GM21381 (cell line): ENCODE results near the gene SIGLEC10.
A peak's percentile ranks its signal among the peaks of the same experiment; 100 is the strongest.

ENCODE experiments used
- ATAC-seq: cut with Tn5 transposase; IDR thresholded peaks from one replicate; pipeline ENCODE4 v1.9.1; 2021; ENCODE audit warnings: mild to moderate bottlenecking, moderate library complexity; ENCODE audit not compliant: unreplicated experiment

SIGLEC10 gene

DNA sequence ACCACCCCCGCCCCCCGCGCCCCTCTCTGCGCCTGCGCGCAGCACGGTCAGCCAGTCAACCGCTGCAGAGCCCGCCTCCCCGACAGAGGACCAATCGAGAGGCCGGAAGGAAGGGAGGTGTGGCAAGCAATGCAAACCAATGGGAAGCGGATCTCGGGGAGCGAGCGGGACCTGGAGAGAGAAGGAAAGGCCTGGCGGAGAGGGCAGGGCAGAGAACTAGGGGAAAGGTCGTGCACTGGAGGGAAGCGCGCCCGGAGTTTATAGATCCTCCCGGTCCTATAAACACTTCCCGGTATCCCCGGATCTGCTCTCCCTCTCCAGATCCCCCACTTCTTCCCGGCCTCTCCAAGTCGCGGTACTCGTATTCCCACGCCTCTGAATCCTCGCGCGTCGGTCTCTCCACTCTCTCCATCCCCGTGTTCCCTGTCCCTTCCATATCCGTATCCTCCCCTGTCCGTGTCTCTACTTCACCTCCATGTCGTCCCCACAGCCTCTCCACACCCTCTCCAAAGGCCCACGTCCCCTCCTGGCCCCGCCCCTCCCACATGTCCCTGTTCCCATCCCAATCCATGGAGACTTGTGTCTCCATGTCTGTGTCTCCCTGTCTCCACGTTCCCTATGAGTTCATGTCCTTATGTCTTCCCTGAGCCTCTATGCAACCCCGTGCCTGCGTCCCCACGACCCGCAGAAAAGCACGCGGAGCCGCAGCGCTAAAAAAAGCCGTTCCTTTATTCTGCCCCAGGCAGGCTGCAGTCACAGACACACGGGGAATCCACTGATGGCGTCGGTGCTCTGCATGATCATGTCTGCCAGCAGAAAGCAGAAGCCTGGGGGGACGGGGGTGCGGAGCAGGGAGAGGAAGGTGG lies 50.8 kb downstream of the SIGLEC10 start:
- ATAC-seq: peak; percentile 48

DNA sequence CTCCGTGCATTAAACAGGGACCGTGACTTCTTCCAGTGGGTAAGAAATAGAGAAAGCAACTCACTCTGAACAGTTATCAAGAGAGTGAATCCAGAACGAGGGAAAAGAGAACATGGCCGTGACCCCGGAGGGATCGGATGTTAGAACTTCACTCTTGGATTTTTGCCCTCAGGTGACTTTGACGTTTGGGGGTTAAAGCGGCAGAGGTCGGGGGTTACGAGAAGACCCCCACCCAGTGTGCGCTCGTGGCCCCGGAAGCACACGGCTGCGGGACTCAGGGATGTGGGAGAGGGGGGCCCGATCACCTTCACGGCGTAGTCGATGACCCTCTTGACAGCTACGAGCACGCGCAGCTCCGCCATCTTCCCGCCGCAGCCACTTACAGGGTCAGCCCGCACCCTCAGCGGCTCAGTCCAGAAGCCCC lies 51.5 kb downstream of the SIGLEC10 start, which contains the start of gene ETFB:
TSS of gene ETFB (minus strand) at position 424 of the 424 bp plus-strand sequence. CDS start at position 362, 62 bp downstream.
- ATAC-seq: no peak

DNA sequence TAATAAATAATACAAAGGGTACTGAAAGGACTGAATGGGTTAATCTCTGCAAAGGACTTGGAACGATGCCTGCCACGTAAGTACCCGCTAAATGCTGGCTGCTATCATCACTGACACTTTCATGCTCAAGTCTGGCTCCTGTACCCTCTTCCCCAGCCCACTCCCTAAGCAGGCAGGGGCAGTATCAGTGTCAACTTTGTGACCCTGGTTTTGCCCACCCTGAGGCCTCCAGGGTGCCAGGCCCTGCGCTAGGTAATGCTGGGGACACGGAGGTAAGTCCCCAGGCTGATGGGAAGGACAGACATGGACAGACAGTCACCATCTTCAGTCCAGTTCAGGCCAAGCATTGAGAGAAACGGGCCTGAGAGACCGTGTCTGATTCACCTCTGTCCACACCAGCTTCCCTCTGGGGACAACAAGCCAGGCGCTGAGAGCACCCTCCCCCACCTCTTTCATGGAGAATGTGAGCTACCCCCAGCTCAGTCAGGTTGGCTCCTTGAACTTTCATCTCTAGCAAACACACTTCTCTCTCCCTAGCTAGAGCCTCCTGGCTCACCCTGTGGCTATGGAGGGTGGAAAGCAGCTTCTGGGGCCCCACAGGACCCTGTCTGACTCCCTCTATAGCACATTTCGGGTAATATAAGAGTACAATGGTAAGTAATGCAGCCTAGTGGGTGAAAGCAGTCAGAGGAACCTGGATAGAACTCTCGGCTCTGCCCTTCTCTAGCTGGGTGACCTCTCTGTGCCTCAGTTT lies 52.1 kb downstream of the SIGLEC10 start:
- ATAC-seq: no peak

DNA sequence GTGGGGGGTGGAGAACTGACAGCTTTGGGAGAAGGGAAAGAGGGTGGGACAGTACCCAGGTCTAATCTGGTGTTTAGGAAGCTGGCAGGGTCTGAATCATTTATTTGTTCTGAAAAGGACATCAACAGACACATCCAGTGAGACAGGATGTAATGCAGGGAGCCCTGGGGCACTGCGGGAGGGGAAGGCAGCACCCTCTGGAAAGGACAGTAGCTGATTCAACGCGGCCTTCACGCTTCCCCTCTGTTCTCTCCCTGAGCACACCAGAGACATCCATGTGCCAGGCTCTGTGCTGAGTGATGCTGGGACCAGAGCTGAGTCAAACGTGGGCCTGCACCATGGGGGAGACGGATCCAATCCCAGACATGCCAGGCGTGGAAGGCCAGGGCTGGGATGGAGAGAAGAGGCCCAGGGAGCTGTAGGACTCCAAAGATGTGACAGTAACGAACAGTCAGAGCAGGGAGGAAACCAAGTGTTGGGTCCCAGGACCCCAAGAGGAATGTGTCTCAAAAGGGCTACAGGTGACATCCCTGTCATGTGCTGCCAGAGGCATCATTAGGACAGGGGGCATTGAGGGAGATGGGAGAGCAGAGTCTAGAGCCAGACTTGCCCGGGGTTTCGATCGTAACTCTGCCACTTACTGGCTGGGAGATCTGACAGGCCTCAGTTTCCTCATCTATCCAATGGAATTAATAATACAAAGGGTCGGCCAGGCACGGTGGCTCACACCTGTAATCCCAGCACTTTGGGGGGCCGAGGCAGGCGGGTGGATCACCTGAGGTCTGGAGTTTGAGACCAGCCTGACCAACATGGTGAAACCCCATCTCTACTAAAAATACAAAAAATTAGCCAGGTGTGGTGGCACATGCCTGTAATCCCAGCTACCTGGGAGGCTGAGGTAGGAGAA lies 53.0 kb downstream of the SIGLEC10 start:
- ATAC-seq: no peak

DNA sequence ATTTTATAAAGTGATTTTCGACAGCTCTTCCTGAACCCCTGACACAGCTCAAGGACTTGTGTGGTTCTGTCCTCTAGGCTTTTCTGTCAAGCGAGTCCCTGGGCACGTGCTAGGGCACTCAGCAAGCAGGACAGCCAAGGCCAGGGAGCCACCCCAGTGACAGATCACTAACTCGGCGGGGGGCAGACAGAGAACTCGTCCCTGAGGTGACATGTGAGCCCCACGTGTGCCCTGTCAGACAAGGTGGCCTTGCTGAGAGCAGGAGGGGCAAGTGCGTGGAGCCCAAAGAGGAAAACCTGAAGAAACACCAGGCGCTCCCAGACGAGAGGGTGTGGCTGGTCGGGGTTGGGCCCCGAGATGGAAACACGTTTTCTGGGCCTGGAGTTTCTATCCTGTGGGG lies 56.2 kb downstream of the SIGLEC10 start:
- ATAC-seq: no peak
